Thymus (tissue), 2 donors: ENCODE data around the gene PFN3. TPM values are rescaled to one million over a fixed set of nuclear protein-coding genes. Genes with fewer than 3 reads are reported as not detected.

Source experiments
- polyA plus RNA-seq: library from polyadenylated mRNA; stranded (reverse); fragments of 200-250 nt; gene quantifications from one replicate; pipeline ENCODE4 v1.2.3, GENCODE V29; 2013
- total RNA-seq: library from RNA; stranded (reverse); fragments of 120-200 nt; gene quantifications from one replicate; pipeline ENCODE4 v1.2.4, GENCODE V29; 2013
- donor health status: healthy.

PFN3 gene
- total and polyA plus RNA-seq, 2 donors: not detected

Other genes starting within 250 kb of the PFN3 start
- gene RAB24, start 96.9 kb downstream of the PFN3 start, total RNA-seq: 15.9 TPM
- gene RAB24, start 96.9 kb downstream of the PFN3 start, polyA plus RNA-seq: 82.8 TPM
- 105 TPM for gene PRELID1, start 96.9 kb downstream of the PFN3 start, total RNA-seq
- 79.1 TPM for gene PRELID1, start 96.9 kb downstream of the PFN3 start, polyA plus RNA-seq
- gene MXD3, start 88.8 kb downstream of the PFN3 start, total RNA-seq: 44.8 TPM
- 16.1 TPM for gene MXD3, start 88.8 kb downstream of the PFN3 start, polyA plus RNA-seq
- 117 TPM for gene LMAN2, start 49.0 kb downstream of the PFN3 start, total RNA-seq
- gene LMAN2, start 49.0 kb downstream of the PFN3 start, polyA plus RNA-seq: 95.3 TPM
- gene RGS14, start 42.7 kb downstream of the PFN3 start, total RNA-seq: 49.5 TPM
- 52.7 TPM for gene RGS14, start 42.7 kb downstream of the PFN3 start, polyA plus RNA-seq
- gene SLC34A1, start 16.2 kb downstream of the PFN3 start, total RNA-seq: 0.05 TPM
- gene SLC34A1, start 16.2 kb downstream of the PFN3 start, polyA plus RNA-seq: 0.02 TPM
- 0.19 TPM for gene F12, start 8.9 kb upstream of the PFN3 start, total RNA-seq
- gene F12, start 8.9 kb upstream of the PFN3 start, polyA plus RNA-seq: 1.2 TPM
- gene GRK6, start 26.0 kb upstream of the PFN3 start, total RNA-seq: 57.4 TPM
- gene GRK6, start 26.0 kb upstream of the PFN3 start, polyA plus RNA-seq: 36.3 TPM
- 3.6 TPM for gene PRR7, start 46.2 kb upstream of the PFN3 start, total RNA-seq
- gene PRR7, start 46.2 kb upstream of the PFN3 start, polyA plus RNA-seq: 1.6 TPM
- 32.3 TPM for gene DBN1, start 73.0 kb upstream of the PFN3 start, total RNA-seq
- 34.3 TPM for gene DBN1, start 73.0 kb upstream of the PFN3 start, polyA plus RNA-seq
- 10.8 TPM for gene PDLIM7, start 96.9 kb upstream of the PFN3 start, total RNA-seq
- 61.9 TPM for gene PDLIM7, start 96.9 kb upstream of the PFN3 start, polyA plus RNA-seq
- gene DOK3, start 109.2 kb upstream of the PFN3 start, total RNA-seq: 3.3 TPM
- gene DOK3, start 109.2 kb upstream of the PFN3 start, polyA plus RNA-seq: 13.4 TPM
- gene DDX41, start 116.3 kb upstream of the PFN3 start, total RNA-seq: 78.0 TPM
- gene DDX41, start 116.3 kb upstream of the PFN3 start, polyA plus RNA-seq: 71.3 TPM
- 41.7 TPM for gene FAM193B, start 153.9 kb upstream of the PFN3 start, total RNA-seq
- 527 TPM for gene FAM193B, start 153.9 kb upstream of the PFN3 start, polyA plus RNA-seq
- gene TMED9, start 191.5 kb upstream of the PFN3 start, total RNA-seq: 37.9 TPM
- 104 TPM for gene TMED9, start 191.5 kb upstream of the PFN3 start, polyA plus RNA-seq
- gene B4GALT7, start 199.5 kb upstream of the PFN3 start, total RNA-seq: 14.1 TPM
- 29.1 TPM for gene B4GALT7, start 199.5 kb upstream of the PFN3 start, polyA plus RNA-seq